Ovary (tissue), 9 donors: Measurements from ENCODE around the gene LRRC3. TPM values are rescaled to one million over a fixed set of nuclear protein-coding genes. Genes with fewer than 3 reads are reported as not detected.

Experiments
- DNase-seq, 5 donors: peaks; one replicate each; pipeline ENCODE4 v3.0.0-alpha.2; 2019 to 2020
- H3K27ac ChIP-seq, 2 donors: fragments of 200-600 bp; one replicate each; pipeline versions ENCODE4 v1.5.1 to v1.8.0; 2019 to 2022
- H3K27me3 ChIP-seq: fragments of 200-600 bp; one replicate; pipeline ENCODE4 v1.8.0; 2022
- H3K36me3 ChIP-seq: fragments of 200-600 bp; sonication (generic); one replicate; pipeline ENCODE4 v1.5.1; 2019
- H3K4me1 ChIP-seq: one replicate; pipeline ENCODE4 v1.8.1; 2013; ENCODE audit warnings: mild to moderate bottlenecking, moderate library complexity; ENCODE audit not compliant: insufficient read depth
- H3K4me3 ChIP-seq: fragments of 200-600 bp; sonication (generic); one replicate; pipeline ENCODE4 v1.5.1; 2017
- H3K9me3 ChIP-seq, 2 donors: fragments of 200-600 bp in 1 of 2; sonication (generic) in 1 of 2; one replicate each; pipeline versions ENCODE4 v1.5.1 to v1.8.1; 2013 to 2019; ENCODE audit warnings: mild to moderate bottlenecking in 1 of 2, moderate library complexity in 1 of 2
- CTCF ChIP-seq, 3 donors: fragments of 450-650 bp in 2 of 3; fragments of 200-600 bp in 1 of 3; IDR thresholded peaks; one replicate each; pipeline versions ENCODE4 v1.5.1 to v1.8.0; 2016 to 2022; ENCODE audit warnings: antibody characterized with exemption in 3 of 3, mild to moderate bottlenecking in 1 of 3
- EP300 ChIP-seq: sonication (generic); formaldehyde crosslinking; IDR thresholded peaks from one replicate; pipeline ENCODE4 v1.6.1; 2017; ENCODE audit warnings: antibody characterized with exemption
- POLR2A ChIP-seq: fragments of 450-650 bp; IDR thresholded peaks from one replicate; pipeline ENCODE4 v1.6.1; 2017; ENCODE audit warnings: antibody characterized with exemption, mild to moderate bottlenecking, moderate library complexity
- WGBS, 3 donors: extraction: QIAGEN DNeasy Blood & Tissue Kit in 1 of 3; methylation state at CpG; one replicate each; pipeline versions ENCODE4 v1.1.5 to v1.1.7; 2013 to 2017; 5-methylcytosine and 5-hydroxymethylcytosine counted together
- intact Hi-C, 4 donors: fragments of 100-400 bp; cut with DNase I; formaldehyde crosslinking; loops; one replicate each; pipeline versions ENCODE4 v1.11.0 to v1.15.1; 2022 to 2023
- polyA plus RNA-seq, 2 donors: library from polyadenylated mRNA; stranded (reverse); fragments of 200-250 nt in 1 of 2; fragments of 350-450 nt in 1 of 2; fragmentation: Illumina TruSeq in 1 of 2; extraction: RNeasy Lipid Tissue Mini Kit (QIAGEN cat#74804) in 1 of 2; gene quantifications; one replicate each; pipeline ENCODE4 v1.2.3, GENCODE V29; 2013 to 2014
- total RNA-seq, 7 donors: library from RNA; depleted of rRNA in 2 of 7; stranded (reverse); fragments of >200 nt in 2 of 7; fragmentation: NEBNext Ultra II Directional in 3 of 7; extraction: Animal tissue kit (Norgen Biotek cat#: 25700) in 3 of 7; gene quantifications; one replicate each; pipeline versions ENCODE4 v1.1.0 to v1.2.4, GENCODE V29; 2016 to 2023
- donor health status: DM: no; HTN: no; CAD: no; lungs with moderate emphysema.
- donor health status: DM: no; HTN: no; CAD: no.
- donor health status: Bipolar disorder and iron deficiency.
- donor health status: DM: yes; HTN: yes; CAD: no.
- donor health status: DM: no; HTN: no; CAD: no.
- donor health status: DM: yes; HTN: yes; CAD: no.

Gene LRRC3
- total and polyA plus RNA-seq, 9 donors = 2.4 to 6.8 (median 3.9) TPM

DNA sequence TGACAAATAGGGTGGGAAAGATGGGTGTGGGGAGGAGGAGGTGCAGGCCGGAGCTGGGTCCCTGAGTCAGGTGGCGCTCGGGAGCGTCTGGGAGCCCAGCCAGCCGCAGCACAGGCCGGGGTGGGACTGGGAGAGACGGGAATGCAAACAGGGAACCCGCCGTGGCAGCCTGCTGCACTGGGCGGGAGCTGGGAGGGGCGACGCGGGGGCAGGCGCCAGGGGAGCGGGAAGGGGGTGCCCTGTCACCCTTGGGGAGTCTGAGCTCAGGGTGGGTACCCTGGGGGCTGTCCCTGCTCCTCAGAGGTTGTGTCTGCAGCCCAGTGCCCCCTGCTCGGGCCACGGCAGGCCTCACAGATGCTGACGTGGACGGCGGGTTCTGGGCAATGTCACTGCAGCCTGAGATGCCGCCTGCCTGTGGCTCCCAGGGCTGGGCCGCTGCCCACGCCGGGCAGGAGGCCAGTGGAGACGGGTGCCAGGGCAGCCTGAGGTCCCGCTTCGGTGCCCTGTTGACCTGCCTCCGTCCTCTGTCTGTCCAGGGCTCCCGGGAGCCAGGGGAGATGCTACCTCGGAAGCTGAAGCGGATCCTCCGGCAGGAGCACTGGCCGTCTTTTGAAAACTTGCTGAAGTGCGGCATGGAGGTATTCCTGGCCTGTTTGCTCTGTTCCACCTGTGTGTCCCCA is 16.6 kb upstream of the LRRC3 start:
- H3K36me3 ChIP-seq = no peaks in the 10 kb centered on the region
- WGBS, 3 donors = 55 to 63% (median 60%) methylated on average over 29 to 34 of the region's 34 CpGs
- H3K27me3 ChIP-seq = no peaks in the 10 kb centered on the region
- H3K27ac ChIP-seq = no peak overlapping the region
- H3K4me3 ChIP-seq = no peak overlapping the region
- peak in 2 of 5 donors; percentile 7 to 22 for DNase-seq
- no peaks in the 10 kb centered on the region for H3K9me3 ChIP-seq
- intact Hi-C loops = no loop called here
- TF ChIP-seq EP300 (no peak), CTCF (IDR thresholded peaks at IDR 0.05) (no peak), POLR2A (no peak)
- H3K4me1 ChIP-seq = no peaks in the 10 kb centered on the region

GRCh38 chr21:44439211-44439600 is 16.1 kb upstream of the LRRC3 start:
- H3K4me1 ChIP-seq = no peaks in the 10 kb centered on the region
- H3K9me3 ChIP-seq = no peaks in the 10 kb centered on the region
- DNase-seq = peak in 2 of 5 donors; percentile 6 to 18
- H3K27ac ChIP-seq = no peak overlapping the region
- intact Hi-C loops = no loop called here
- H3K4me3 ChIP-seq = no peak overlapping the region
- no peaks in the 10 kb centered on the region for H3K36me3 ChIP-seq
- no peaks in the 10 kb centered on the region for H3K27me3 ChIP-seq
- TF ChIP-seq EP300 (no peak), CTCF (IDR thresholded peaks at IDR 0.05) (no peak), POLR2A (no peak)
- 74 to 79% (median 78%) methylated on average over 11 of the region's 11 CpGs for WGBS, 3 donors

GRCh38 chr21:44440241-44441040 is 14.9 kb upstream of the LRRC3 start:
- Histone ChIP-seq H3K4me1 (no peaks in the 10 kb centered on the region), H3K27ac (no peak overlapping the region), H3K9me3 (no peaks in the 10 kb centered on the region), H3K36me3 (no peaks in the 10 kb centered on the region), H3K27me3 (no peaks in the 10 kb centered on the region), H3K4me3 (no peak overlapping the region)
- 68 to 71% (median 71%) methylated on average over 29 to 33 of the region's 33 CpGs for WGBS, 3 donors
- TF ChIP-seq CTCF (IDR thresholded peaks at IDR 0.05) (no peak), POLR2A (no peak)
- intact Hi-C loops = no loop called here
- DNase-seq = peak in 1 of 5 donors; percentile 11

DNA sequence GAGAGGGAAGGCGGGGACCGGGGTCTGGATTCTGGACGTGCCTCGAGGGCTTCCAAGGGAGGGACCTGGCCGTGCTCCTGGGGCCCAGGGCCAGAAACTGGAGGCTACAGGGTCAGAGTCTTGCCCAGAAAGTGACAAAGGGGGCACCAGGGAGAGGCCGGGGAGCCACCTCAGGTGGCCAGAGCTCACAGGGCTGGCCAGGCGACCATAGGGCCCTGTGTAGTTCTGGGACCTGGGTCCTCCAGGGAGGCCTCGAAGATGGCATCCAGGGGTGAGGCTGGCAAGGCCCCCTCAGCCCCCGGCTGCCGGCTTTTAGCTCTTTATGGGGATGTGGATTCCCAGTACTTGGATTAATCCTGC is 14.3 kb upstream of the LRRC3 start:
- H3K4me1 ChIP-seq = no peaks in the 10 kb centered on the region
- H3K27ac ChIP-seq = no peak overlapping the region
- TF ChIP-seq CTCF (IDR thresholded peaks at IDR 0.05) = no peak
- no peak for TF ChIP-seq EP300
- no peak for TF ChIP-seq POLR2A
- 74 to 79% (median 75%) methylated on average over 8 to 10 of the region's 10 CpGs for WGBS, 3 donors
- intact Hi-C loops = no loop called here
- no peaks in the 10 kb centered on the region for H3K9me3 ChIP-seq
- H3K4me3 ChIP-seq = no peak overlapping the region
- peak in 1 of 5 donors; percentile 10 for DNase-seq
- H3K27me3 ChIP-seq = no peaks in the 10 kb centered on the region
- no peaks in the 10 kb centered on the region for H3K36me3 ChIP-seq
